CD4-positive, alpha-beta T cell treated with Interleukin-10 for 1 hour (primary cell): ENCODE data around the gene NECTIN4.

Experiments
- DNase-seq: peaks from one replicate; pipeline ENCODE4 v3.0.0-alpha.2; 2020

Gene NECTIN4

GRCh38 chr1:161111117-161111516 lies 21.8 kb upstream of the NECTIN4 start:
- no peak for DNase-seq

DNA sequence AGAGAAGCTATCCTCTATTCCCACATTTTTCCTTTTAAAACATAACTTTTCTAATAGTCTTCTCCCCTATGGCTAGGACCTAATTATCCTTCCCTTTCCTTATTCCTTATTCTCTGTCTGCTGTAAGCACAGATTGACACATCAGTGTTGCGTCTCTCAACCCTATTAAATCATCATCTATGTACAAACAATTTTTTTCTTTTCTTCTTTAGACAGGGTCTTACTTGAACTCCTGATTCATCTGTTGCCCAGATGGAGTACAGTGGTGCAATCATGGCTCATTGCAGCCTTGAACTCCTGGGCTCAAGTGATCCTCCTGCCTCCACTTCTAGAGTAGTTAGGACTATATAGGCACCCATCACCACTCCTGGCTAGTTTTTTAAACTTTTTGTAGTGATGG lies 17.1 kb upstream of the NECTIN4 start:
- no peak for DNase-seq

DNA sequence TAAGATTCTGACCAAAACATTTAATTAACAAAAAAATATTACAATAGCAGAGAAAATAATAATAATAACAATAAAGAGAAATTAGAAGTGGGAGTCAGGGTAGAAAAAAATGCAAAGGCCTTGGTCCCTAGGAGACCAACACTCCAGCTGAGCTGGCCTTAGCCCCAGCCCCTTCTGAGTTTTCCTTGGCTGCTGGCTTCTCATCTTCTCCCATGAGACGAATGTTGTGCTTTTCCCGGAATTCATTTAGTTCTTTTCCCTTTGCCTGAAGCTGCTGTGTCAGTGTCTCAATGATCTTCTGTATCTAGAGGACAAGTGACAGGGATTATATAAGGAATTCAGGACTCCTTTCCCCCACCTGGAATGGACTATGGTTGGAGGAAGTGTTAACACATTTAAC lies 11.2 kb upstream of the NECTIN4 start:
- DNase-seq: no peak

GRCh38 chr1:161099090-161099802 lies 9.9 kb upstream of the NECTIN4 start:
- no peak for DNase-seq

DNA sequence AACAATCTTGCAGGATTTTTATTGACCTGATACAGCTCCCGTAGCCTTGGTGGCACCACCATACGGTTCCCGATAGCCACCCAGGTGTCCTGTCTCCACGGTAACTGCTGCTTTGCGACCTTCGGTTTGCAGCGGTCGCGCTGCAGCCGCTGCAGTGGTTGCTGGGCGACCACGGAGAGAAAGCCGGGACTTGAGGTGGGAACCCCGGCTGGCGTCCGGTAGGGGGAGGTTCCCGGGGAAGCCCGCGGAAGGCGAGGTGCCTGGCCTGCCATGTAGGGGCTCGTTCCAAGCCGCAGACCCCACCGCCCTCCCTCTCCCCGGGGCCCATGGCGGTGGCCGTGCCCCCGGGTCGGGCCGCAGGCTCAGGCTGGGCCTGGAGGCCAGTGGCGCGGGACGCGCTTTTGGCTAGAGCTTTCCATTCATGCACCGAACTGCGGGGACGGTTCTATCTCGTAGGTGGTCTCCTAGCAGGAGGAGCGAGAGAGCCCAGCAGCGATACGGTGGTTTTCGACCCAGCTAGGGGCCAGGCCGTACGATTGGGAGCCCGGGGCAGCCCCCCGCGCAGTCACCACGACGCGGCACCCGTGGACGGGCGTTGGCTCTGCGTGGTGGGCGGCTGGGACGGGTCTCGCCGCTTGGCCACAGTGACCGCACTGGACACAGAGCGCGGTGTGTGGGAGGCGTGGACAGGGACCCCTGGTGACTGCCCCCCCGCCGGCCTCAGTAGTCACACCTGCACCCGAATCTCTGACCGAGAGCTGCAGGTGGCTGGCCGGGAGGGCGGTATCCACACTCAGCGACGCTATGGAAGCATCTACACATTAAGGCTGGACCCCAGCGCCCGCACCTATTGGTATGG lies 9.1 kb upstream of the NECTIN4 start, which contains the start of gene KLHDC9:
Gene KLHDC9 (plus strand): TSS at position 152 of the 859 bp plus-strand sequence. CDS start 175 bp downstream, at position 327.
- DNase-seq: peak; percentile 88

DNA sequence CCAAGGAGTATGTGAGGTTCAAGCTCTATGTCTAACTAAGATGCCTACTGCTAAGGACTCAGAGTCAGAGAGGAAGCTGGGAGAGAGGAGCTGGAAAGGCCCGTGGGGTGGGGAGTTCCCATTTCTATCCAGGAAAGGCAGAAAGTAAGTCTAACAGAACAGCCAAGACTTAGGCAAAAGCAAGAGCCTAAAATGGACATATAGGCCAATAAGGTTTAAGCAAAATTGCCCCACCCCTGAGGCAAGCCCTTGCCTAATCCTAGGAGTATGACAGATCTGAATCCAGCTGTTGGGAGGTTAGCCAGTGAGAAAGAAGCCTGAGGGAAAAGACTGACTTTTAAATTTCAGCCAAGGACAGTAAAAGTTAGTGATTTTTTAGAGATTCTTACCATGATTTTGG lies 7.2 kb upstream of the NECTIN4 start:
- no peak for DNase-seq

GRCh38 chr1:161096015-161096414 lies 6.7 kb upstream of the NECTIN4 start:
- no peak for DNase-seq

- no peak for DNase-seq
Measured at GRCh38 chr1:161095230-161095629, 5.9 kb upstream of the NECTIN4 start.

GRCh38 chr1:161094481-161094880 lies 5.1 kb upstream of the NECTIN4 start:
- no peak for DNase-seq

DNA sequence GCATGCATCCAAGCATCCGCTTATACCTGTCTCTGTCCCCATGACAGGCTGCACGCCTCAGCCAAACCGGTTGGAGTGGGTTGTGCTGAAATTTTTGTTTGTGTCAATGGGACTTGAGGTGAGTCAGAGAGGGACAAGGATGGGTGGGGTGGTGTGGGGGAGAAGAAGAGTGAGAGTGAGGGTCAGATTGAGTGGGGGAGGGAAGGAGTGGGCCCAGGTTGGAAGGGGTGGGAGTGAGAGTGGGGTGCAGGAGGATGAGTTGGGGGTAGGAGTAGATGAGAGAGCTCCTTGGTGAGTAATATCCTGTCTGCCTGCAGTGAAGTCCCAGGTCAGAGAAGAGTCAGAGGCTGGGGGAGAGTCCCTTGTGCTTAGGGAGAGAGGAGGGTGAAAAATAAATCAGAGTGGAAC lies 3.3 kb upstream of the NECTIN4 start:
- no peak for DNase-seq

DNA sequence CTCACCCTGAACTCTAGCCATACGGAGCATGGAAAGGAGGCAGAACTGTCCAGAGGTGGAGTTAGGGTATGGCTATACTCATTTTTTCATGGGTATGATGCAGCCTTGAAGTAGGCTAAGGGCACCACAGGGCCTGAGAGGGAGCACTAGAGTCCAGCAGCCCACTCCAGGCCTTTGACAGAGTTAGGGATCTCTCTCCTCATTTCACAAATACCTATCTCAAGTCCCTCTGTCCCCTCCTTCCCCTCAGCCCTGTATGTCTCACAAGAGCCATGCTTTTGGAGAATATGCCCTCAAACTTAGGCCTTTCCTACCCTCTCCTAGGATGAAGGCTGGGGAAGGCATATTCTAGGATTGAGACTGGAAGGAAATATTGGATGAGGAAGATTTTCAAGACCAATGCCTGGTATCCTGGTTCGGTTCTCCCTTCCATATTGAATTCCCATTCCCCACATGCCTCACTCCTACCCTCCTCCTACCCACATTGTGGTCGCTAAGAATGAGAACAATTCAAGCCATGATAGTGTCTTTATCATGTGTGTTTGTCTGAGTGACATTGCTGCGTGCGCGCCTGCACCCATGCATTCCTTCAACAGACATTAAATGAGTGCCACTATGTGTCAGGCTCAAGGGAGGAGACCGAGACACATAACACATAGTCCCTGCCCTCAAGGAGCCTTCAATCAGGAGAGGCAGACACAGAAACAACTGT lies 2.6 kb upstream of the NECTIN4 start:
- DNase-seq: no peak

DNA sequence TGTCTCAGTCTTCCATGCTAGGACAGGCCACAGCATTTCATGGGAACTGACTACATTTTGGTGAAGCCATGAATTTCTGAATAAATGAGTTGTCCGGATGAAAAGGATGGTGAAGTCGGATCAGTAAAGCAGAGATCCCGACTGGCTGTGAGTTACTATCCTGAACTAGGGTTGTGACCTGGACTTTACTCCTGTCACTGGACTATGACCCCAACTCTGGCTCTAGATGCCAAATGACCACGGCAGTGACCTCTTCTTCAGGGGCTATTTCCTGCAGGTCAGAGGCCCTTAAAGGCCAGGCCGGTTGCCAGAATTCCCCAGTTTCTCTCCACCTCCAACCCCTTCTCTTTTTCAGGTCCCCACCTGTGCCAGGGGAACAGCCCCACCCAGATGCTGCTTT lies 1.7 kb upstream of the NECTIN4 start:
- no peak for DNase-seq

GRCh38 chr1:161090617-161091016 lies 1.3 kb upstream of the NECTIN4 start:
- no peak for DNase-seq

DNA sequence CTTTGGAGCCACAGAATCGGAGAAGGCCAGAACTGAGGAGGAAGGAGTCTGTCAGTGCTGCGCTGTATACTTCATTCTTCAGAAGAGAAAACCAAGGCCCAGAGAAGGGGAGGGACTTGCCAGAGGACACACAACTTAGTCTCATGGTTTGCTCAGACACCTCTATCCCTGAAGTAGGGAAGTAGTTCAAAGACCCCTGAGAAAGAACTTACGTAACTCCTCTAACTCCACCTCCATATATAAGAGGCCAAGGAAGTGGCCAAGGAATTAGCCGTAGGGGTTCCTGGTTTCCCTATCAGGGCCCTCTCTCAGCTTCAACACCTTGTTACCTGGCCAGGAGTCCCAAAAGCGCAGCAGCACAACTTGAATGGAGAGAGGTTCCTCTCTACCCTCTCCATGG lies 580 bp upstream of the NECTIN4 start:
- DNase-seq: no peak

GRCh38 chr1:161088587-161089110 lies 709 bp downstream of the NECTIN4 start:
- DNase-seq: no peak

DNA sequence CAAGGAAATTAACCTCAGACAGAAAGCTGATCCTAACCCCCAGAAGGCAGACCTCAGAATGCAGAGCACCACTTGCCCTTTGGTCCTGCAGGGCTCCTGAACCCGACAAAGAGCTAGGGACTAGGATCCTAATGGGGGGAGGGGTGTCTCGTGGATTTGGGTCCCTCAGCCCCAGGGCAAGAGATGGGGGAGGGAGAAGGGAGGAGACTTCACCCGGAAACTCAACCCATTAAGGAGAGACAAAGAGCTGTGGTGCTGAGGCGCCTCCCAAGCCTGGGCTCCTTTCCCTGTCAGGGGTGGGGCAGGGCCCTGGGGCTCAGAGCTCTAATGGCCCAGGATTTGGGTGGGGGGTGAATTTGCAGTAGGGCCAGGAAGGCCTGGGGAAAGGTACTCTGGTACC lies 2.9 kb downstream of the NECTIN4 start:
- DNase-seq: no peak

DNA sequence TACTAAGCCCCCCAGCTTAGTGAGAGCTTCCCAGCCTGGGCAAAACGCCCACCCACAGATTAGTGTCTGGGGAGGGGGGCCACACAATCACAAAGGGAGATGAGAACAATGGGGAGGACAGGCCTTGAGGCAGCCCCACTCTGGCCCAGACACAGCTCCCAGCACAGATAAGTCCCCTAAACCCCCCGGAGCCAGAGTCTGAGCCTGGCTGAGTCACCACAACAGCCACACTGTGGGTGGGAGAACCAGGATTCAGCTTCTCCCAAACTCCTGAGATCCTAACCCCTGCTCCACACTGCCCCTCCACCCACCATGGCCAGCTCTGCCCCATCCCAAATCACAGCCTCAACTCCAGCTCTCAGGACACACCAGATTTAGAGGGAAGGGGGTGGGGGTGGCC lies 4.2 kb downstream of the NECTIN4 start:
- no peak for DNase-seq

DNA sequence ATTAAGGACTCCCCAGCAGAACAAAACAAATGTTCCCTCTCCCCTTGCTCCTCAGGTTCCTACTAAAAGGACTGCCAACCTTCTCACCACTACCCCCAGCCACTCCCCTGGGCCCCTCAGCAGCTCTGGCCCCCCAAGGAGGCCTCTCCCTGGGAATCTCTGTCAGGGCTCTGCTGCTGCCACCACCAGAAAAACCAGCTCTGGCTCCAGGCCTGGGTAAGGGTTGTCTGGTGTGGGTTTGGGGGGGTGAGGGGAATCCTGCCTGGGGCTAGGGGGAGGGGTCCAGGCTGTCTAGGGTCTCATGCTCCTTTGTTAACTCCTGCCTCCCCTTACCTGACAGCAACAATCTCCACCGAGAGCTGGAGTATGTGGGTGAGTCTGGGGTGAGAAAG lies 4.8 kb downstream of the NECTIN4 start:
- DNase-seq: no peak

DNA sequence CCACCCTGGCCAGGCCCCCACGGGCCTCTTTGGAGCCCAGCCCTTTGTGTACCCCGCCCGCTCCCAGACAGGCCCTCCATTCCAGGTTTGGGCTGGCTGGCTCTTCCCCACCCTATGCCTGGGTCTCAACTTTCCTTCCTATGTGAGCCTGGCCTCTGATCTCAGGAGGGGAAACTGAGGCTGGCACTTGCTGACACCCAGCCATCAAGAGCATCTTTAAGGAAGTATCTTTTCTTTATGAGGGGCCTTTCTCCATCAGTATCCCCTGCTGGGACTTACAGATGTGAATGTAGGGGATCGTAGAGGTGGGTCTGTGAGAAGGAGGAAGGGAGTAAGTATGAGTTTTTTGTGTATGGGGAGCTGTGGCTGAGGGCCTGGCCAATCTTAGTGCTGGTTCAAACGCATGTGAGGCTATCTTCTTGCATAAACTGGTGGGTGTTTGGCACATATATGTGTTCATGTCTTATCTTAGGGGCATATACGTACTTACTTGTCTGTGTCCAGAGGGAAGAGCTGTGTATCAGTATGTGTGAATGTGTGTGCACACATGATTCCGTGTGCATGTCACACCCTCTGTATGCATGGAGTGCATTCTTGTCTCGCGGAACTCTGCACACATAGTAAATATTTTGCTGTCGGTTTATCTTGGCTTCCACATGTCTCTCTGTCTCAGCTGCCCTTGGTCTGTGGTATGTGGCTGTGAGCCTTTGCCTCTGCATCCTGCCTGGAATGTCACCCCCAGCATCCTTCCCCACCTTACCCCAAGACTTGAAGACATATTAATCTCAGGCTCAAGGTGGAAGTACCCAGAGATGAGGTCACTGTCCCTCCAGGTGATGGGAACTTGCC lies 5.4 kb downstream of the NECTIN4 start:
- DNase-seq: no peak

DNA sequence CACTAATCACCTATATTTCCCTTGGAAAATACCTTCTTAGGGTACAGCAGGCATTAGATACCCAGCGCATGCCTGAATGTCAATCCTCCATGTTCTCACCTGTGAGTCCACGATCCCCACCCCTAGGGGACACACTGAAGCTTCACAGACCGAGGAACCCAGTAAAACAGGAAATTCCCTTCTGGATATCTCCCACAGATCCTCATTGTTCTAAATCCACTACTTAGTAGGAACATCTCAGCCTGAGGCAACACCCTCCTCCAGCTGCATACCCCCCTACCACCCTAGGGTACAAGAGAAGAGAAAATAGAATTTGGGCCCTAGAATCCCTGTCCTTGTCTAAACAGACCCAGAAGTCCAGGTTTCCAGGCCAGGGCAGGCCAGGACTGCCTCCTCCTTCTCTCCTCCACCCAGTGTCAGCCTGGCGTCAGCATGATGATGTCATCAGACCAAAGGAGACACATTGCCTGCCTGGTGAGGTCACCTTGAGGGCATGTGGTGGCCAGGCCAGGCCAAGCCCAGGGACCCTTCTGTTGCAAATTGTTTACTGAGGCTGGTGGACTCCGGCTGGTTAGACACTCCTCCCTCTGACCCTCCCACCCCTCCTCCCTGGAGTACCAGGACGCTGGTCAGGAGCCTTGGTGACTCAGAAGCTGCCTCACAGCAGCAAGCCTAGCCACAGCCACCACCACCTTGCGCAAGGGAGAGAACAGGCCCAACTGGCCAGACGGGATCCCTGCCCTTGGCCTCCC lies 6.2 kb downstream of the NECTIN4 start:
- no peak for DNase-seq

DNA sequence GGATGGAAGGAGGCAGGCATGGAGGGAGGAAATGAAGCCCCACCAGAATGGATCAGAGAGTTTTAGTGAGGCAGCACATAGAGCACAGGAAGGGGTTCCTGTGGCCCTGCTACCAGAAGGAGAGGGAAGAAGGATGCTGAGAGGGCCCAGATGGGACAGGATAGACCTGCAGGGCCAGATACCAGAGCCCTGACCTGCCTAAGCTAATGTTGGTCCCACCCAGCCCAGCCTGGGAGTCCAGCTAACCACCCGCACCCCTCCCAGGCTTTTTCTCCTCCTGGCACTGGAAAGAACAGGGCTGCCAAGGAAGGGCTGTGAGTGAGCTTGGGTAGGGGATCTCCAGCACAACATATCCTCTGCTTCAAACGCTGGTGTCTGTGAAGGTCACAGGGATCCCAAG lies 6.9 kb downstream of the NECTIN4 start:
- no peak for DNase-seq

GRCh38 chr1:161081519-161081918 lies 7.8 kb downstream of the NECTIN4 start:
- DNase-seq: no peak
